Adrenal gland (tissue), 5 donors: ENCODE results near the gene PLCB1.

Source experiments
- POLR2A ChIP-seq, 2 donors: fragments of 450-650 bp; IDR thresholded peaks; one replicate each; pipeline ENCODE4 v1.6.1; 2017; ENCODE audit warnings: antibody characterized with exemption in 2 of 2, mild to moderate bottlenecking in 2 of 2, moderate library complexity in 1 of 2
- TF ChIP-seq, protein P1 (sequence below), 6 experiments: fragments of 450-650 bp in 4 of 6; fragments of 200-600 bp in 2 of 6; sonication (generic) in 1 of 6; IDR thresholded peaks; 1 replicate in 5 of 6; 2 replicates in 1 of 6; pipeline versions ENCODE4 v1.5.1 to v1.8.0; 2016 to 2021; ENCODE audit warnings: antibody characterized with exemption in 6 of 6, mild to moderate bottlenecking in 2 of 6, moderate library complexity in 1 of 6
- donor health status: DM: no; HTN: no; CAD: no.

DNA sequence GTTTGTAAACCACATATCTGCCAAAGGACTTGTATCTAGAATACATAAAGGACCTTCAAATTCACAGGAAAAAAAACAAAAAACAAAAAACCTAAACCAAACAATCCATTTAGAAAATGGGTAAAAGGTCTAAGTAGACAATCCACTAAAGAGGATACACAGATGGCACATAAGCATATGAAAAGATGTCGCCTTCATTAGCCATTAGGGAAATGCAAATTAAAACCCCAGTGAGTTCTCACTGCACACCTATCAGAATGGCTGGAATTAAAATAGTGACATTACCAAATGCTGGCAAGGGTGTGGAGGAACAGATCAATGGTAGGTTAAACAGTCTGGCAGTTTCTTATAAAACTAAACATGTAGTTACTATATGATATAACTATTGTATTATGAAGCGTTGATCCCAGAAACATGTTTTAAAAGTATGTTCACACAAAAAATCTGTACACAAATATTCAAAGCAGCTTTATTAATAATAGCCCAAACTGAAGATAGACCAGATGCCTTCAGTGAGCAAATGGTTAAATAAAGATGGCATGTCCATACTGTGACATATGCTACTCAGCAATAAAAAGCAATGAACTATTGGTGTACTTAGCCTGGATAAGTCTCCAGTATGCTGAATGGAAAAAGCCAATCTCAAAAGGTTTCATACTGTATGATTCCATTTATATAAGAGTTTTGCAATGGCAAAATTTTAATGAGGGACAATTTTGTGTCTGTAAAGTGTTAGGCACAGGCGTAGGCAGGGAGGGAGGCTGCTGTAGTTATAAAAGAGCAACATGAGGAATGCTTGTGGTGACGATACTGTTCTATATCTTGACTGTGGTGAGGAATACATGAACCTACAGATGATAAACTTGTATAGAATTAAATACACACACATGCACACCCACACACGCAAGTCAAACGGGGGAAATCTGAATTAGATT is 43.9 kb downstream of the PLCB1 start:
- TF ChIP-seq POLR2A (IDR thresholded peaks at IDR 0.05): no peak
- TF ChIP-seq, protein P1, sequence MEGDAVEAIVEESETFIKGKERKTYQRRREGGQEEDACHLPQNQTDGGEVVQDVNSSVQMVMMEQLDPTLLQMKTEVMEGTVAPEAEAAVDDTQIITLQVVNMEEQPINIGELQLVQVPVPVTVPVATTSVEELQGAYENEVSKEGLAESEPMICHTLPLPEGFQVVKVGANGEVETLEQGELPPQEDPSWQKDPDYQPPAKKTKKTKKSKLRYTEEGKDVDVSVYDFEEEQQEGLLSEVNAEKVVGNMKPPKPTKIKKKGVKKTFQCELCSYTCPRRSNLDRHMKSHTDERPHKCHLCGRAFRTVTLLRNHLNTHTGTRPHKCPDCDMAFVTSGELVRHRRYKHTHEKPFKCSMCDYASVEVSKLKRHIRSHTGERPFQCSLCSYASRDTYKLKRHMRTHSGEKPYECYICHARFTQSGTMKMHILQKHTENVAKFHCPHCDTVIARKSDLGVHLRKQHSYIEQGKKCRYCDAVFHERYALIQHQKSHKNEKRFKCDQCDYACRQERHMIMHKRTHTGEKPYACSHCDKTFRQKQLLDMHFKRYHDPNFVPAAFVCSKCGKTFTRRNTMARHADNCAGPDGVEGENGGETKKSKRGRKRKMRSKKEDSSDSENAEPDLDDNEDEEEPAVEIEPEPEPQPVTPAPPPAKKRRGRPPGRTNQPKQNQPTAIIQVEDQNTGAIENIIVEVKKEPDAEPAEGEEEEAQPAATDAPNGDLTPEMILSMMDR (IDR thresholded peaks at IDR 0.05): no peak
